K562 (cell line): ENCODE data around the gene KHSRP. TPM values are rescaled to one million over a fixed set of nuclear protein-coding genes. Genes with fewer than 3 reads are reported as not detected.

Source experiments
- ARID4B ChIP-seq: sonication (generic); formaldehyde crosslinking; IDR thresholded peaks from 2 replicates; pipeline ENCODE4 v1.8.0; 2022; ENCODE audit warnings: mild to moderate bottlenecking, missing genetic modification reagents
- CCAR2 ChIP-seq: fragments of 200-400 bp; formaldehyde crosslinking; IDR thresholded peaks from 2 replicates; pipeline ENCODE4 v1.6.1; 2017; ENCODE audit warnings: mild to moderate bottlenecking, low read depth, low read length
- CLOCK ChIP-seq: fragments of 250-450 bp; sonication (Bioruptor Pico); IDR thresholded peaks from 2 replicates; pipeline ENCODE4 v1.4.0; 2020; ENCODE audit warnings: mild to moderate bottlenecking, moderate library complexity, borderline replicate concordance
- EHMT2 ChIP-seq: fragments of 450-650 bp; IDR thresholded peaks from 2 replicates; pipeline ENCODE4 v1.6.1; 2018; ENCODE audit warnings: antibody characterized with exemption
- HNRNPH1 ChIP-seq: fragments of 200-400 bp; formaldehyde crosslinking; optimal IDR thresholded peaks from 2 replicates; pipeline ENCODE3; 2017; ENCODE audit warnings: low read depth, mild to moderate bottlenecking, low read length, moderate library complexity
- MYBL2 ChIP-seq, 2 experiments: fragments of 450-650 bp in 1 of 2; sonication (generic) in 1 of 2; formaldehyde crosslinking in 1 of 2; IDR thresholded peaks; 2 replicates each; pipeline versions ENCODE4 v1.6.1 to v1.8.1; 2017 to 2022; ENCODE audit warnings: borderline replicate concordance in 1 of 2, inconsistent platforms in 1 of 2, low read depth in 1 of 2, mild to moderate bottlenecking in 1 of 2, missing genetic modification reagents in 1 of 2, moderate library complexity in 1 of 2
- ZBTB1 ChIP-seq: sonication (generic); formaldehyde crosslinking; IDR thresholded peaks from 2 replicates; pipeline ENCODE4 v1.8.1; 2023; ENCODE audit warnings: missing genetic modification reagents, low read depth, mild to moderate bottlenecking, borderline replicate concordance
- ZBTB40 ChIP-seq, 2 experiments: fragments of 450-650 bp in 1 of 2; sonication (generic) in 1 of 2; formaldehyde crosslinking in 1 of 2; IDR thresholded peaks; 2 replicates each; pipeline versions ENCODE4 v1.7.1 to v1.9.0; 2016 to 2022; ENCODE audit warnings: inconsistent platforms in 1 of 2, mild to moderate bottlenecking in 1 of 2, missing genetic modification reagents in 1 of 2
- polyA plus RNA-seq, 8 experiments: library from polyadenylated mRNA; depleted of rRNA in 4 of 8; stranded (reverse) in 5 of 8; unstranded in 3 of 8; fragments of >200 nt; fragmentation: Nextera tagmentation in 2 of 8; fragmentation: Illumina TruSeq in 1 of 8; extraction: Ambion mirVana in 2 of 8; extraction: Trizol in 1 of 8; gene quantifications; 2 replicates each; pipeline versions ENCODE4 v1.2.1 to v1.2.3, GENCODE V29; 2011 to 2014; ENCODE audit warnings: inconsistent platforms in 1 of 8, missing spikeins in 1 of 8
- total RNA-seq, 7 experiments: library from RNA; depleted of rRNA in 6 of 7; stranded (reverse); fragments of >200 nt in 6 of 7; fragmentation: Illumina TruSeq in 2 of 7; extraction: Trizol in 2 of 7; gene quantifications; 2 replicates each; pipeline versions ENCODE4 v1.2.1 to v1.2.3, GENCODE V29; 2011 to 2021; ENCODE audit warnings: low replicate concordance in 1 of 7

KHSRP gene
- total and polyA plus RNA-seq, 9 of the 15 experiments (the other 6 are each of a cell fraction or from before 2014, with no cell fraction given) = 4.2 to 564 (median 139) TPM

- TF ChIP-seq ZBTB40 (IDR thresholded peaks at IDR 0.05) = no peak
- no peak for TF ChIP-seq ZBTB40 (CRISPR knock-in tag; IDR thresholded peaks at IDR 0.05)
- no peak for TF ChIP-seq CLOCK (CRISPR knock-in tag)
- TF ChIP-seq MYBL2 (IDR thresholded peaks at IDR 0.05; ENCODE audit: low read depth) = no peak
- TF ChIP-seq MYBL2 (CRISPR knock-in tag; IDR thresholded peaks at IDR 0.05; ENCODE audit: borderline replicate concordance) = no peak
- no peak for TF ChIP-seq EHMT2
- no peak for TF ChIP-seq CCAR2
- TF ChIP-seq ARID4B = no peak
- TF ChIP-seq ZBTB1 (CRISPR knock-in tag) = no peak
- no peak for TF ChIP-seq HNRNPH1
- TF ChIP-seq, all 486 proteins: peak for 0
Observed at GRCh38 chr19:6427131-6427530, 2.5 kb upstream of the KHSRP start (continued).
